Activated CD8-positive, alpha-beta memory T cell treated with anti-CD3 and anti-CD28 coated beads for 48 hours (primary cell): ENCODE data around the gene ATP6V0C.
A peak's percentile ranks its signal among the peaks of the same experiment; 100 is the strongest.

Experiments
- DNase-seq, 3 experiments: peaks; one replicate each; pipeline ENCODE4 v3.0.0-alpha.2; 2020; ENCODE audit warnings: low read depth in 2 of 3, low spot score in 2 of 3

Gene ATP6V0C

DNA sequence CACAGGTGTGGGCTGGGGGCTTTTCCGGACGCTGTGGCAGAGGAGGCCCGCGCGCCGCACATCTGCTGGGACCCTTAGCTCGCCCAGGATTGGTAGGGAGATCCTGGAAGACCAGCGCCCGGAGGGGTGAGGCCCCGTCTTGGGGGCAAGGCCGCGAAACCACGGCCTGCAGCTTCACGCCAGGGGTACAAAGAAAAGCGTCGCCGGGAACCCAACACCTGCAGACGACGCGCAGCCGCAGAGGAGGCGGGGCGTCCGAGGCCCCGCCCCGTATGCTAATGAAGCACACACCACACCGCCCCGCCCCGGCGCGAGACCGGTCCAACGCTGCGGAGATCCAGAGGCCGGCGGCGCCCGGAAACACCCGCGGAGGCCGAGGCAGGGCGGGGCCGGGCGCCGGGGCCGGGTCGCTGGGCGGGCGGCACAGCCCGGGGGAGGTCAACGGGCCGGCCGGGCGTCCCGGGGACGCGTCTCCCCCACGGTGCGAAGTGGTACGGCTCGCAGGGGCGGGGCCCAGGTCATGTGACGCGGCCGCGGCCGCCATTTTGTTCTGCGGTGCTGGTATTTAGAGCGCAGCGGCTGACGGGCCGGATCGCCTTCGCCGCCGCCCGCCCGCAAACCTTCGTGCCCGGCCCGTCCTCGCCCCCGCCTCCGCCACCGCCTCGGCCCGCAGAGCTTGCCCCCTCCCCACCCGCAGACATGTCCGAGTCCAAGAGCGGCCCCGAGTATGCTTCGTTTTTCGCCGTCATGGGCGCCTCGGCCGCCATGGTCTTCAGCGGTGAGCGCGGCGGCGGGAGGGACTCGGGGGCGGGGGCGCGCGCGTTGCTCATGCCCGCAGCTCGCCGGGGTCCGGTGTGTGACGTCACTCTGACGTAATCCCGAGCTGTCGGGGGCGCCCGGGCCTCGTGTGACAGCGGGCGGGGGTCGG, at the start of gene ATP6V0C:
Gene ATP6V0C (plus strand): TSS at position 548 of the 928 bp plus-strand sequence. CDS start 152 bp downstream, at position 700.
- peak; percentile 71 to 90 (median 83) for DNase-seq

DNA sequence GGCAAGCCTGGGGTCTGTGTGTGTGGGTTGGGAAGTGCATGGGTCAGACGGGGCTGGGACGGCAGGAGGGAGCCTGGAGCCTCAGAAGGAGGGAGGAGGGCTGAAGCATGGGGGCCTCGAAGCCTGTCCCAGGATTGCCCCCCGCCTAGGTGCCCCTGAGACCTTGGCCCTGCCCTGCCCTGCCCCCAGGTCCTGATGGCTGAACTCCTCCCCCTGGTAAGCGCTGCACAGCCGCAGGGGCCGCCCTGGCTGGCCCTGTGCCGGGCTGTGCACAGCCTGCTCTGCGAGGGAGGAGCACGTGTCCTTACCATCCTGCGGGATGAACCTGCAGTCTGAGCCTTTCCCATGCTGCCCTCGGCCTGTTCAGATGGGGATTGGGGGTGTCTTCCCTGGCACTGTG, 49.4 kb upstream of the ATP6V0C start:
- DNase-seq = no peak

DNA sequence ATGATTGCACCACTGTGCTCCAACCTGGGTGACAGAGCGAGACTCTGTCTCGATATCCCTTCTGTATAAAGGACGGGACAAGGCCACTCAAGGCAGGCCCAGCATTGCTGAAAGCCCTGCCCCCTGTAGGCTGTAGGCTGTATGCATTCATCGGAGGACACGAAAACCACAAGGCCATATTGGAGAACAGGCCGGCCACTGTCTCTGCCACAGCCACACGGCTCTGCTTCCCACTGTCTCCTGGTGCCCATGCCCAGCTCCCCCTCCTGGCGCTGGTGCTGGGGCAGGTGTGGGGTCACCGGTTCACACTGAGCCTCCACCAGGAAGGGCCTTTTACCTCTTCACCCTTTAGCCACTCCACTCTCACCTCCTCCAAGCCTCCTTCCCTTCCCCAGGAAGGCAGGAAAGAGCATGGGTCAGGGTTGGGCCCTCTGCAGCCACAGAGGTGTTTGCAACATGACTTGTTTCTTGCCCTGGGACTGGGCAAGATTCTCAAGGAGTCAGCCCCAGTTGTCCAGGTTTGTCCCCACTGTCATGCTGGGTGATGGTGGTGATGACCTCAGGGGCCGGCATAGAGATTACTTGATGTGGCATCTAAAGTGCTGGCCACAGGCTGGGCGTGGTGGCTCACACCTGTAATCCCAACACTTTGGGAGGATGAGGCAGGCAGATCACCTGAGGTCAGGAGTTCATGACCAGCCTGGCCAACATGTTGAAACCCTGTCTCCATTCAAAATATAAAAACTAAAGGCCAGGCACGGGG, 47.9 kb upstream of the ATP6V0C start:
- DNase-seq = no peak

DNA sequence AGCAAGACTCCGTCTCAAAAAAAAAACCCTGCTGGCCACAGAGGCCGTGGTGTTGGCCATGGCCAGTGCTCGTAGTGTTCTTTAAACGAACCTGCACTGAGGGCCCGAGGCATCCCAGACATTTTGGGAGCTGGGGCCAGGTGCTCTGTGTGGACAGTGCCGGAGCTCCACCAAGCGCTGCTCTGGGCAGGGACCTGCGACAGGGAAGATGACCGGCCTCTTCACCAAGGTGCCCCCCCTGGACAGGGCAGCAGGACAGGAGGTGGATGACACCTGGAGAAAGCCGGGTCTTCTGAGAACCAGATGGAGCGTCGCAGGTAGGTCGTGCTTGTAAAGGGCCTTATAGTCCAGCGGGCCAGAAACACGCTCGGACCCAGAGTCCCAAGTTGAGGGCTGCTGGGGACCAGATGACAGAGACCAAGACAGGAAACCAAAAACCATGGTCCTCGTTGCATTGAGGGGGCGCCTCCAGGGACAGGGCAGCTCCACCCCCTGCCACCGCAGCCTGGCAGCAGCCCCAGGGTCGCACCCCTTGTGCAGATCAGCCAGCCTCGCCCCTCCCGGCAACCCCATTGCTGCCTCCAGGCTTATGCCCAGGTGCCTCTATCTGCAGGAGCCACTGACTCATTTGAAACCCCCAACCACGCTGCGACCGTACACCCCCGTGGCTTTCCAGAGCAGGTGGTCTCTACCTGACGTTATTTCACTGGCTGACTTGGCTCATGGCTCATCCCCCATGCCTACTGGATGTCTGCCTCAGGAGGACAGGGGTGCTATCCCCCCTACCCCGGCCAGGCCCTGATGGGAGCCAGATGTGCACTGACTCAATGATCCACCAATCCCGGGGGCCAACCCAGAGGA, 46.9 kb upstream of the ATP6V0C start:
- DNase-seq = no peak

DNA sequence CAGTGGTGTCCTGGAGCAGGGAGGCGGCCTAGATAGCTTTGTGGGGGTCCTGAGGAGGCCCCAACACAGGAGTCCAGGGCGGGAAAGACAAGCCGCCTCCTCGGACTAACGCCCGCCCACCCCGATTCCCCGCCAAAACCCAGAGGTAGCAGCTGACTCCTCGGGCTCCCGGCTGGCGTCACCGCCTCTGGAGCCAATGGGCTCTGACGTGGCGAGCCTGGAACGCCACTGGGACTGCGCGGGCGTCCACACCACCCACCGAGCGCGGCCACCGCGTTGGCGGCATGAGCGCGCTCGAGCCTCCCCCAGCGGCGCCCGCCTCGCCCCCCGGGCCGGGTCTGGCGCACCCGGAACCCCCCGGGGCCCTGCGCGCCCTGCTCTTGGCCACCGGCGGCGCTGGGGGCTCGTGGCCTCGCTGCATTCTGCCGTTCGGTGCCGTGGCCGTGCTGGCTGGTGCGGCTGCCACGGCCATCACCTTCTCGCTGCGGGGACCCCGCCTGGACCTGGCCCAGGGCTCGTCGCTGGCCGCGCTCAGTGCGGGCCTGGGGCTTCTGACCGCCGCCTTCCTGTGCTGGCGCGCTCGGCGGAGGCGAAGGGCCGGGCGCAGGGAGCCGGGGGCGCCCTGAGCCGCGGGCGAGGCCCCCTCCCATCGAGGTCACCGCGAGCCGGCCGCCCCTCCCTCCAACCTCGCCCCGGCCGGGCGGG, 46.1 kb upstream of the ATP6V0C start:
- no peak for DNase-seq

DNA sequence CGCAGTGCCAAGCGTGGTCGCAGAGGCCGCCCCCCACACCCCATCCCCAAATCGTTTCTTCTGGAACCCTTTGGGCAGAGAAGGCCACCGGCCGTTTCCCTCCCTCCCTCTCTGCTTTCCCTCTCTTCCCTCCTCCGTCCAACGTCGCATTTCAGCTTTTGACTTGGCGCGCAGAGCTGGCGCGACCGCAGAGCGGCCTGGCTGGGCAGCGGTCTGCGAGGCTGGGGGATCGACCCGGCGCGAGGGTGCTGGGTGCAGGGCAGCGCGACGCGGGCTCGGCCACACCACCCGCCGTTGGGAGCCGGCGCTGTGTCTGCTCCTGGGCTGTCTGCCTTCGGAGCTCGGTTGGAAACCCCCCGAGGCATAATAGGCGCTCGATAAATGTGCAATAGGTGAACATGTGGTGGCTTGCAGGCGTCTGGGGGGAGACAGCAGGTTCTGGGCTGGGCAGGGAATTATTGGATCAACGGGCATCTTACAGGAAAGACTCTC, 45.5 kb upstream of the ATP6V0C start:
- DNase-seq = no peak

DNA sequence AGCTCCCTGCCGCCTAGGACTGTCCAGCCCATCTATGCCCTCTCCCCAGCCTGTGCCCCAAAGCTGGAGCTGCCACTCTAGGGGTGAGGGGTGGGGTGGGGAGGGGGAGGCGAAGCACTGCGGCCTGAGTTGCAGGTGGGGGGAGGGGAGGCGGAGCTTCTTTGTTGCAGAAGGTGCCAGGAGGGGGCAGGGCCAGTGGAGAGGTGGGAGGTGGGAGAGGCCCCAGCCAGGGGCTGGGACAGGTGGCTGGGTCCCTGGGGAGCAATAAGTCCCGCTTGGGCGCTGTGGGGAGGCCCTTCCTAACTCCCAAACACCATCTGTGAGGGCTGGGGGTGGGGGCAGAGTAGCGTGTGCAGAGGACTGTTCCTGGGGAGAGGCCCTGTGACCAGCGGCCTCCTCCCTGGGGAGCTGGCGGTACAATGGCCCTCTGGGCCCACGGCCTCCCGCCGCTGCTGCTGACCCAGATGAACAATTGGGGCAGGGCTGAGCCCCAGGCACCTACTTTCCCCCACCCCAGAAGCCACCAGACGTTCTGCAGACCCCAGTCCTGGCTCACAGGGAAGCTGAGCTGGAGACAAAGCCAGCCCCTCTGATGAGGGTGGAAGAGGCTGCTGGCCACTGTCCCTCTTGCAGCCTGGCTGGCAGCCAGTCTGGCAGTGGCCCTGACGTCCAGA, 44.9 kb upstream of the ATP6V0C start:
- DNase-seq = no peak

DNA sequence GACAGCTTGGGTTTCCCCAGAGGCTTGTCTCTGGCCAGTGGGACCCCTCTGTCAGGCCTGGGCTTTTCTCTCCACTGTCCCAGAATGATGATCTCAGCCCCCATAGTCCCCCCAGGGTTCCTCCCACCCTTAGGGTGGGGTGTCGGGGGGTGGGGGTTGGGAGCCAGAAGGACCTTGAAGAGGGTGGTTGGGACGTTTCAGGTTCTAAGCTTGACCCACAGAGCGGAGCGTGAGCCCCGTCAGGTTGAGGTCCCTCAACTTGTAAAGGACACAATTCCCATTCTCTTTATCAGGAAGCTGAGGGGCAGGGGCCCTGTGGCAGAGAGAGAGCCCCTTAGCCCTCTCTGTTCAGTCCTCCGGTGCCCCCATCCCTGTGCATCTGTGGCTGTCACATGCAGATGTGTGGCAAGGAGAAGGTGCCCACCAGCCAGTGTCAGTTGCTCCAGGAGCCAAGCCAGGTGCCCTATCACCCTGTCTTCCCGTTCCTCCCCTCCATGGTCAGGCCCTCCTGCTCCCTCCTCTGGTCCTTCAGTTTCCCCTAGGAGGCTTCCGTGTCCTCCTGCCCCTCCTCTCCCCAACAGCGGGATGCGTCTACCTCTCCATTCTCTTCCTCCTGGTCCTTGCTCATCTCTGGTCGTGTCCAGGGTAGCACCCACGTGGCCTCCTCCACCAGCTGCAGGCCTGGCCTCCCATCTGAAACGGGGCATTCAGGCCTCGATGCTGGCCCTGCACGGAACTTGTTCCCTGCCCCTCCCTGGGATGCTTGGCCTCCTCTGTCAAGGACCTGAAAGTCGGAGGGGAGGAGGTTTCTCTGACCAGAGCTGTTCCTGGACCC, 44.1 kb upstream of the ATP6V0C start:
- no peak for DNase-seq

DNA sequence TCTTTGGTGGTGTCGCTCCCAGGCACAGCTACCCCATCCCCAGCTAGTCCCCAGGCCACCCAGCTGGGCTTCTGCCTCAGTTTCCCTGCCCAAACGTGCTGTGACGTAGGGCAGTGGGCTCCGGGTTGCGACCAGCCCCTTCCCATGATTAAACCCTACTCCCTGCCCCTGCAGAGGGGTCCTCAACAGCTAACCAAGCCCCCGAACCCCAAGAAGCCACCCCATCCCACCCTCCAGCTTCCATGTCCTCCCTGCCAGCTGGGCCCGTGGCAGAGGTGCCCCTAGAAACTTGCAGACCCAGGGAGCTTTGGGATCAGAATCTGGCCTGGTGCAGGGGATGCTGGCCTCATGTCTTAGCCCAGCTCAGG, 43.5 kb upstream of the ATP6V0C start:
- DNase-seq = no peak

DNA sequence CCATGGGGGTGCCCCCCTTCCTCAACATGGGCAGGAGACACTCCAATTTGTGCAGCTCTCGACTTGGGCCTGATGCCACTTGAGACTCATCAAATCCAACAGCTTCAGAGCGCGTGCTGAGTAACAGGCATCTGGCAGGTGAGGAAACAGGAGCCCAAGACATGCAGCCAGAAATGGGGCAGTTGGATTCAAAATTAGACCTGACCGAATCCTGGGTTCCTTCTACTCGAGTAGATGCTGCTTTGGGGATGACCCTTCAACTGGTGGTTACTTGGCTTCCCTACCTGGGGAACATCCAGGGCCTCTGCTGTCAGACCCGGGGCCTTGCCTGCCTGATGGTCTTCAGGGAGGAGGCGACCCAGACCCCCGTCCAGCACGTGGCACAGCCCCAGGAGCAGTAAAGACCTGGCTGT, 43.1 kb upstream of the ATP6V0C start:
- DNase-seq = no peak

DNA sequence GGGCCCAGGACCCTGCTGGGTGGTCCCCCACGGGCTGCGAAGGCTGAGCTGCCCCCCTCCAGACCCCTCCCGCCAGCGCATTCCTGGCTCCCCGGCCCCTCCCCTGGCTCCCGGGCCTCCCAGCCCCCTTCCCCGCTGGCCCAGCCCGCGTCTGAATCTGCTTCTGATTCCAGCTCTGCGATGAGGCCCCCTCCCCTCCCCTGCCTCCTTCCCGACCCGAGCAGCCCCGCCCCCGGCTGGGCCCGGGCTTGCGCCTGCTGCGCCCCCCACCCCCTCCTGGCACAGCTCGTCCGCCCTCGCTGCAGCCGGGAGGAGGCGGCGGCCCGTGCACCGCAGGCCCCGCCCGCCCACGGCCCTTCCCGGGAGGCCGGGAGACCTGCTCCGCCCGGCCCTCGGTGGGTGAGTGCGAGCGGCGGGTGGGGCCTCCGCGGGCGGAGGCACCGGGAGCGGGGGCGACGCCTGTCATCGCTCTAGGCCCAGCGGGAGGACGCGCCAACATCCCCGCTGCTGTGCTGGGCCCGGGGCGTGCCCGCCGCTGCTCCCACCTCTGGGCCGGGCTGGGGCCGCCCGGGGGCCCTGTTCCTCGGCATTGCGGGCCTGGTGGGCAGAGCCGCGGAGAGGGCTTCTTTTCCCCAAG, 42.6 kb upstream of the ATP6V0C start, which contains the start of gene NTN3:
Gene NTN3 (plus strand): TSS at position 282 of the 637 bp plus-strand sequence. CDS start 405 bp downstream, outside the sequence.
- no peak for DNase-seq

DNA sequence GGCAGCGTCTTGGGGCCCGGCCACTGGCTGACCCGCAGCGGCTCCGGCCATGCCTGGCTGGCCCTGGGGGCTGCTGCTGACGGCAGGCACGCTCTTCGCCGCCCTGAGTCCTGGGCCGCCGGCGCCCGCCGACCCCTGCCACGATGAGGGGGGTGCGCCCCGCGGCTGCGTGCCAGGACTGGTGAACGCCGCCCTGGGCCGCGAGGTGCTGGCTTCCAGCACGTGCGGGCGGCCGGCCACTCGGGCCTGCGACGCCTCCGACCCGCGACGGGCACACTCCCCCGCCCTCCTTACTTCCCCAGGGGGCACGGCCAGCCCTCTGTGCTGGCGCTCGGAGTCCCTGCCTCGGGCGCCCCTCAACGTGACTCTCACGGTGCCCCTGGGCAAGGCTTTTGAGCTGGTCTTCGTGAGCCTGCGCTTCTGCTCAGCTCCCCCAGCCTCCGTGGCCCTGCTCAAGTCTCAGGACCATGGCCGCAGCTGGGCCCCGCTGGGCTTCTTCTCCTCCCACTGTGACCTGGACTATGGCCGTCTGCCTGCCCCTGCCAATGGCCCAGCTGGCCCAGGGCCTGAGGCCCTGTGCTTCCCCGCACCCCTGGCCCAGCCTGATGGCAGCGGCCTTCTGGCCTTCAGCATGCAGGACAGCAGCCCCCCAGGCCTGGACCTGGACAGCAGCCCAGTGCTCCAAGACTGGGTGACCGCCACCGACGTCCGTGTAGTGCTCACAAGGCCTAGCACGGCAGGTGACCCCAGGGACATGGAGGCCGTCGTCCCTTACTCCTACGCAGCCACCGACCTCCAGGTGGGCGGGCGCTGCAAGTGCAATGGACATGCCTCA, 41.9 kb upstream of the ATP6V0C start:
- DNase-seq = no peak

DNA sequence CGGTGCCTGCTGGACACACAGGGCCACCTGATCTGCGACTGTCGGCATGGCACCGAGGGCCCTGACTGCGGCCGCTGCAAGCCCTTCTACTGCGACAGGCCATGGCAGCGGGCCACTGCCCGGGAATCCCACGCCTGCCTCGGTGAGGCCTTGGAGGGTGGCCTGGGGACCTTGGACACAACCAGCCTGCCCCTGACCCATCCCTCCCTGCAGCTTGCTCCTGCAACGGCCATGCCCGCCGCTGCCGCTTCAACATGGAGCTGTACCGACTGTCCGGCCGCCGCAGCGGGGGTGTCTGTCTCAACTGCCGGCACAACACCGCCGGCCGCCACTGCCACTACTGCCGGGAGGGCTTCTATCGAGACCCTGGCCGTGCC, 41.3 kb upstream of the ATP6V0C start:
- no peak for DNase-seq

DNA sequence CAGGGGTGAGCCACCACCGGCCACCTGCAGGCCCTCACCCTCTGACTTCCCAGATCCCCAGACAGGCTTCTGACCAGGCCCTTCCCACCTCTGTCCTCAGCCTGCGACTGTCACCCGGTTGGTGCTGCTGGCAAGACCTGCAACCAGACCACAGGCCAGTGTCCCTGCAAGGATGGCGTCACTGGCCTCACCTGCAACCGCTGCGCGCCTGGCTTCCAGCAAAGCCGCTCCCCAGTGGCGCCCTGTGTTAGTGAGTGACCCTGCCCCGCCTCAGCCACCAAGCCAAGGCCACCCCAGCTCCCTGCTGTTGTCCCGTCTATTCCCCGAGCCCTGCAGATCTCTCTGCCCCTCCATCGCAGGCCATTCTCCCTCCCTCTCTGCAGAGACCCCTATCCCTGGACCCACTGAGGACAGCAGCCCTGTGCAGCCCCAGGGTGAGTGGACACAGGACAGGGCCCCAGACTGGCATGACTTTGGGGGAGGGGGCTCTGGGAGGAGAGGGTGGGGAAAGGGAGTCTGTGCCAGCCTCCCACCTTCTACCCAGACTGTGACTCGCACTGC, 40.8 kb upstream of the ATP6V0C start:
- no peak for DNase-seq

DNA sequence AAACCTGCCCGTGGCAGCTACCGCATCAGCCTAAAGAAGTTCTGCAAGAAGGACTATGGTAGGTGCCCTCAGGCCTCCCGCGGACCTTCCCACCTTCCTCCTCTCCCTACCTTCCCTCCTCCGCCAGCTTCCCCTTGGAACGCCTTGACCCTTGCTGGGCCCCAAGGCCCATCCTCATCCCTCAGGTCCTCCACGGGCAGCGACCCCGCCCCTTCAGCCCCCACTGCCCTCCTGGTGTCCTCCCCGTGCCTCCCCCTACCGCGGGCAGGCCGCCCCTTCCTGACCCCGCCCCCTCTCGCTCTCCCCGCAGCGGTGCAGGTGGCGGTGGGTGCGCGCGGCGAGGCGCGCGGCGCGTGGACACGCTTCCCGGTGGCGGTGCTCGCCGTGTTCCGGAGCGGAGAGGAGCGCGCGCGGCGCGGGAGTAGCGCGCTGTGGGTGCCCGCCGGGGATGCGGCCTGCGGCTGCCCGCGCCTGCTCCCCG, 40.3 kb upstream of the ATP6V0C start:
- no peak for DNase-seq

DNA sequence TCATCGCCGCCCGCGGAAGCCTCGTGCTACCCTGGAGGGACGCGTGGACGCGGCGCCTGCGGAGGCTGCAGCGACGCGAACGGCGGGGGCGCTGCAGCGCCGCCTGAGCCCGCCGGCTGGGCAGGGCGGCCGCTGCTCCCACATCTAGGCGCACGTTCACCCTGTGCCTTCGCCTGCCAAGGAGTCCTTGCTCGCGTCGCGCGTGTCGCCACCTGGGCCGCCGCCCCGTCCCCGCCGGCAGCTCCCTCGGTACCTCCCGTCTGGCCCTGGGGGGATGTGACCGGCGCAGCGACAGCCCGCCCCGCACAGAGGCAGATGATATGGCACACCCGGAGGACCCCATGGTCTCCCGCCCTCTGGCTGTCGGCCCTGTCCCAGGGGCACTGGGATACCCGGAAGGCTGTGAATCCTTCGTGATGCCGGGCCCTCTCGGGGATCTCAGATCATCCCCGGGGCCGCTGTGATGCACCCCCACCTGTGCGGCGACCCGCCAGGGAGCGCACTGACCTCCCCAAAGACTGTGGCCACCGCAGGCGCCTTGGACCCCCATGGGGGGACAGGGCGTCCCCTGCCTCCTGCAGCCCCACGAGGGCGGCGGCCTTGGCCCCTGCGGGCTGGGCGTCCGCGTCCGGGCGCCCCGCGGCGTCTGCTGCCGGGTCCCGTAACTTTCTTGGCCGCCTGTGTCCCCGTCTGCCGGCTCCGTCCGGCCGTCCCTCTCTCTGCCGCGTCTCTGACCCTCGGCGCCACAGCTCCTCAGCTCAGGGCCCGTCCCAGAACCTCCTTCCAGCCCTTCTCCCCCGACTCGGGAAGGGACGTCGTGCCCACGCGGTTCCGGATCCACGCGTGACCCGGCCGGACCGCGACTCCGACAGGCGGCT, 39.5 kb upstream of the ATP6V0C start:
- no peak for DNase-seq
